GM19240 (cell line): ENCODE data around the gene OXCT1.
"Not testable (repeated sequence)": the region's sequence is repeated elsewhere in the genome, so short reads cannot be mapped to it uniquely, and the experiment has no call there.

Experiments used
- DNase-seq: peaks from one replicate; pipeline ENCODE4 v3.0.0; 2011; ENCODE audit warnings: low spot score; ENCODE audit not compliant: insufficient read length

OXCT1 gene

DNA sequence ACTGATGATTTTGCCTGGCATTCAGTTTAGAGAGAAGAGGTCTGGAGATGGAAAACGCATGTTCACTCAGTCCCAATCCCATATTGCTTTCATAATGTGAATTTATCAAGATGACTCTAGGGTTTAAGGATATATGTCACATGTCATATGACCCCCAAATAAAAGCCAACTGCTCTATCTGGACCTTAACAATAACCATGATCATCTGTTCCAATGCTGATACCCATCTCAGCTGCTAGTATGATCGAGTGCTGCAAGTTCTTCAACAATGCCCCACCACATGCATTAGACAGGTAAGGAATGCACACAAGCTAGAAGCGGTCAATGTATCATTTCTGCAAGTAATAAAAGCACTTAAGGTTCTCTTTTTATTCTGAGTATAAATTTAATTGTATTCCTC, 91.8 kb downstream of the OXCT1 start:
- DNase-seq = no peak

DNA sequence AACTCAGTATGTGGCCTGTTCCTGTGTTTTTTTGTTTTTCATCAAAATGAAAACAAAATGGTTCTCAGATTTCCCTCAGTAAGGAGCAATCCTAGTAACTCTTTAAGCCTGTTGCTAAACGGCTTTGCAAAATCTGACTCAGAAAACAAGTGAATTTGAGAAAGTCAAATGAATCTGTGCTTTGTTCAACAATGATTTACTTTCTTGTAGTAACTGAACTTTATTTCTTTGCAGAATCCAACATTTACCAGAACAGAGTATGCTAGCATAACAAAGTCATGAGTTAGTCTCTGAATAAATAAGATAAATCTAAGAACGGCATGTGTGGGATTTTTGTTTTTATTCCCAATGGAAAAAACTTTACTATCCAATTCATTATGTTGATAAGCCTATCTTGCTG, 93.8 kb downstream of the OXCT1 start:
- DNase-seq = no peak

DNA sequence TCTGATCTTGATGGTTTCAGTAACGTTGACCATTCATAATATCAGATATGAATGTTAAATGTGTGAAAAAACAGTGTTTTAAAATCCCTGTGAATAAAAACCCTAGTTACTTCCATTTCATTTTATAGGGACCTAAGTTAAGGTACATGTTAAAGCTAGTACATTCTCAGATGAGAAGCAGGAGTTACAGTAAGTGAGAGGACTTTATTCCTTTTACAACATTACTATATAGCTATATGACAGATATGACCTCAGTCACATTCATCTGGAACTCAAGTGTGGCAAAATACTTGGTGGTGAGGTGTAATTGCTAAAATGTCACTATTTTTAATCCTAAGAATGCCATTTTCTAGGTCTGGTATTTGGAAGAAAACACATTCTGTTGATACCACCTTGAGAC, 96.4 kb downstream of the OXCT1 start:
- no peak for DNase-seq

DNA sequence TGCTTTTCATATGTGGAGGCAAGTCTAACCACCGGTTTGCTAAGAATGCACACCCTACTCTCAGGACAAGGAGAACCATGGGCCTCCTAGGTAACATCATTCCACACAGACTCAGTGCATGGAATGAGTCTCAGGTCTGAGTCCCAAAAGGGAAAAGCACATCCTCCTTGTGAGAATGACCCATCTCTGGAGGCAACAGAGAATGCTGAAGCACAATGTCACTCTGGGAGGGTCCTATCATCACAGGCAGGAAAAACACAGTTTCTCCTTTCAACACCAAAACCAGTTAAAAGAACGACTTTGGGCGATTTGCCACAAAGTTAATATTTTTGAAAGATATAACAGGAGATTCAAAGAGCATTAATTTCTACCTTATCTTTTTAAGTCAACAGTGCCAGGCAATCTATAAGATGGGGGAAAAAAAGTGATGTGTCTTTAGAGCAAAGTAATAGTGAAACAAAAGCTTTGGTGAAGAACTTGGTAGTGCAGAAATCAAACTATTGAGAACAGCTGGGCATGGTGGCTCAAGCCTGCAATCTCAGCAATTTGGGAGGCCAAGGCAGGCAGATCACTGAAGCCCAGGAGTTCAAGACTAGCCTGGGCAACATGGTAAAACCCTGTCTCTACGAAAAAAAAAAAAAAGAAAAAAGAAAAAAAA, 97.3 kb downstream of the OXCT1 start:
- DNase-seq = no peak

DNA sequence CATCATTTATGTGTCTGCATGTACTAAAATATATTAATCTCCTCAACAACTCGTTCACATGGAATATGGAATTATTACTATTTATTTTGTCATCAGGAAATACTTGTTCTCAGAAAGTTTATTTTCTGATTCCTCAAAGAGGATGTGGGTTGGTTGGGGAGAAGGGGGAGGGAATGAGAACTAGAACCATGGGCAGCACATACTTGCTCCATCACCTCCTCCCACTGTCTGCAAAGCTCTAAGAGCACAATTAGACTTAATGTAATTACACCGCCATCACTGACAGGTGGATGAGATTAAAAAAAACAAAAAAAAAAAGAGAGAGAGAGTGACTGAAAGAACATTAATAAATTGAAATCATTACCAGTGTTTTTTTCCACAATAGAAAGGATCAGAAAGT, 98.2 kb downstream of the OXCT1 start:
- DNase-seq = no peak

DNA sequence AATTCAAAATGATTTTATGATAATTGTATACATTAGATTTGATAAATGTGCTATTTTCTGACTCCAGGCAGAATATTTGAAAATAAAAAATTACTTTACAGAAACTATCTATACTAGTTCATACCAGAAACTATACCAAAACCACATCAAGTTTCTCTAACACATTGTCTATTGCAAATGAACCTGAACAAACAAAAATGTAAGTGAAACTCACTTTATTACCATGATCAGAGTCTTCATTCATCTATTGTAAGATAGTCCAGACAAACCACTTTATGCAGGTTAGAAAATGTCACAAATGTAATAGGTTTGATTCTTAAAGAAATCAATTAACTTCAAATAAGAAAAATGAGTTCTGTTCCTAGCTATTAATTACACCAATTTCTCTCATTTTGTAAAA, 99.4 kb downstream of the OXCT1 start:
- DNase-seq = no peak

DNA sequence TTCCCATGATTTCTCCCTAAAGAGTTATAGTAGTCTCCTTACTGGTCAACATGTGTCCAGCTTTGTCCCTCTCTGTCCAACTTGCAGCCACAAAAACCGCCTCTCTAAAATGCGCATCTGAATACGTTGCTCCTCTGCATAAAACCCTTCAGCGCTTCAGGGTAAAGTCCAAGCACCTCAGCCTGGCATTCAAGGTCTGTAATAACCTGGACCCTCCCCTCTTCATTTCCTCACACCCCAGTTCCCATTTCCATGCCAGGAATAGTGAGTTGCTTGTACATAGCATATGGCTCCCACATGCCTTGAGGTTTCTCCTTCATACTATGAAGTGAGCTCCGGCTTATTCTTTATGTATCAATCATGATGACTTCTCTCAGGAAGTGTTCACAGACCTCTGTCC, 101.5 kb downstream of the OXCT1 start:
- no peak for DNase-seq

DNA sequence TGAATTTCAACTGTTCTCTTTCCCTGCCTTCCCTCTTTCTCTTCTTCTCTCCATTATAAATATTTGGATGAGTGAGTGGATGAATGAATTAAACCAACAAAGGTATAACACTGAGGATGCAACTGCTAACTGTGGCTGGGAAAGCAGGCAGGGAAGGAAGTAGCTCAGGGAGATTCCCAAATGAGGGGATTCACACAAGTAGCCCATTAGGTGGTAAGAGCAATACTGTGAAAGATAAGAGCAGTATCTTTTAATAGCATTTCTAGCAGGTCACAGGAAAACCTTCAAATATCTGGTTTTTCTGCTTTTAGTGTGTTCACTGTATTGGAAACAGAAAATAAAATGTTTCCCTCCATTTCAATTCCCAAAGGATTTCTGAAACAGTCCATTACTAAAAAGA, 105.6 kb downstream of the OXCT1 start:
- DNase-seq = no peak

DNA sequence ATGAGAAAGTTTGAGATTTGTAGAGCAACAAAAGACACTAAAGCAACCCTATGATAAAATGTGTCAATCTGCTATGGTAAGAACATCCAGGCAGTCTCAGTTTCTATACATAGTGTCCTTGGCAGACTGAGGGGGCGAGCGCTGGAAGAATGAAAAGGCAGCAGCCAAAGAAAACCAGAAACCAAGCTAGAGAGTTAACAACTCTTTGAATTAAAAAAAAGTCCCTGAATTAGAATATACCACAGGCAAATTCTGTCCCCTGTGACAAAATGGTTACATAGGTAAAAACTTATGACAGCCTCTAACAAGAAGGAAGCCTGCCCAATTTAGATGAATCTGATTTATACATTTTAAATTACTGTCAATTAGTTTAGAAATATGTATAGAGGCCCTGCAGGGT, 106.7 kb downstream of the OXCT1 start:
- DNase-seq = no peak

DNA sequence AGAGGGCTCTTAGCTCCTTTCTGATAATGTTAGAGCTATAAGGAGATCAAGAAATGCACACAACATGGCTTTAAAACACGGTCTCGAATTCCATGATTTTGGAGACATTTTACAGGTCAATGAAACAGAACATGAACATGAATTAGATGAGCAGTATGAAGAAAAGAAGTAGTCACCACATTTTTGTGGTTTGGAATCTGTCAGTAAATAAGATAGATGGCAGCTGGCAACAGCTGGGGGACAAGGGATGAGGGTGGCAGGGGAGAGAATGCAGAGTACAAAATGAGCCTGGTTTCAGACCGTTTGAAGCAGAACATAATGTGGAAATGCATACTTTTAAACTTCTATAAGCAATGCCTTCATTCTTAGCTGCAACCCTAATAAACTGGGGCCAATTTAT, 107.1 kb downstream of the OXCT1 start:
- DNase-seq = no peak

DNA sequence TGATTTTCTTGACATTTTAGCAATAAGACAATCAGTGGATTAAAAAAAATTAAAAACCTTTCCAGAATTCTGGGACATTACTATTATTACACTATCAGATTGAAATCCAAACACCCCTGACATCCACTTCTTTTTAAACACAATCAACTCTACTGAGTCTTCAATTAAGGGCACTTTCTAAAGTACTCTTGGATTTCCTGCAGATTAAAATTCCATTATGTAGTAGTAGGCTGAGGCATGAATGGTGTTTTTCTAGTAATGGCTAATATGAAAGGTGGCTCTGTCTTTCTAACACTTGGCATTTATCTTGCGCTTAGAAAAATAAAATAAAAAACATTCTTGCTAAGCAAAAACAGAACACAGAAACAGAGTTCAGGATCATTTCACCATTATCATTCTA, 107.8 kb downstream of the OXCT1 start:
- DNase-seq = no peak

DNA sequence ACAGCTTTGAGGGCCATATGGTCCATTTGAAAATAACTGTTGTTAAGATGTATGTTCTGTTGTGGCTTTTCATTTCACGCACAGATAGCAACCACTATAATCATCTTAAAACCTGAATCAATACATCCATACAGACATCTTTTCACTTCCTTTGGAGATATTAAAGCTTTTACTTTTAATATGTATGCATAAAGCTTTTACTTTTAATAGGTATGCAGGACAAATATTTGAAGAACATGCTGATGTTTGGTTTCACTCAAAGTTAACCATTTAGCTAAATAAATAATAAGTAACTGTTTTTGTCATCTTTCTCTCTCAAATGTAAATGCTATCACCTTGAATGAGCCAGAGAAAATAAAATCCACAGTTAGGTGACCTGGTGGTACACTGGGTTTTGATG, 108.6 kb downstream of the OXCT1 start:
- DNase-seq = no peak

DNA sequence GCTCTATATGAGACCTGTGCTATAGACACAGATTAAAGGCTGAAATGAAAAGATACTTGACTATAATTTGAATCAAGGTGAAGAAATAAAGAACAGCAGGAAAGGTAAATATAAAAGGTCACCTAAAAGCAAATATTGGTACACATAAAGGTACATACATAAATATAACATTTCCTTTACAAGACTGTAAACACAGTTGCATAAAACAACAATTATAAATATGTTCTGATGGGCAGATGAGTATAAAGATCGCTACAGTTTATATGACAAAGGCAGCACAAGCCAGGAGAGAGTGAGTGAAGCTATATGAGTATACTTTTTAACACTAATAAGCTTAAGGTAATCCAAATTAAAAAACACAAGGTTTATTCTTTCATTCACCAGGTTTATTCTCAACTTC, 114.5 kb downstream of the OXCT1 start:
- no peak for DNase-seq

DNA sequence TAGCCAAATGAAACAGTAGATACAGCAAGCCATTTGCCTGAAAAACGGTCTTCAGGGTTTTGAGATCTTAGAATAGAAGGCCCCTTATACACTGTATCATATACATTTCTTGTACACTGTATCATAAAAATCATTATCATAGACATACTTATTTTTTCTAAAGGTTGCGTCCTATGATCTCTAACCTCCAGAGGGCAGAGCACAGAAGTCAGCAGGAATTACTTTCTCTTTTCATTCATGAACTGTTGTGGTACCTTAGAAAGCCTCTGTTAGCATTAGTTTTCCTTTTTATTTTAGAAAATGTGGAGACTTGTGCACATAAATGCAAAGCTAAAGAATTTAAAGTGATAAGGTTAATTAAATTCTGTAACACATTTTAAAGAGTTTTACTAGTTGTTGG, 115.4 kb downstream of the OXCT1 start:
- DNase-seq = no peak

DNA sequence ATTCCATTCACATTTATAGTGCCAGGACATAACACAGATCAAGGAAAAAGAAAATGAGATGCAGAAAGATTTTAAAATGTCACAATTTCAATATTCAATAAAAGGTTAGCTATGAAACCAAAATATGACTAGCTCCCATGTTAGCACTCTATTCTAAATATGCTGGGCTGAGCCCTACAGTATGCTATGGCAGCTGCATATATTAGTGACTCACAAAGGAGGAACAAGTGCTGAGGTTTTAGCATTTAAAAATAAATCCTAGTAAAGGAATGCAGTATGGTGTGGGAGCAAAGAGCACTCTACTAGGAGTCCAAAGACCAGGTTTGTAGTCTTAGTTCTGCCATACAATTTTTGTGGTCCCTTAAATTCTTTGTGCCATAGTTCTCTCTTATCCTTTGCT, 118.4 kb downstream of the OXCT1 start:
- no peak for DNase-seq

DNA sequence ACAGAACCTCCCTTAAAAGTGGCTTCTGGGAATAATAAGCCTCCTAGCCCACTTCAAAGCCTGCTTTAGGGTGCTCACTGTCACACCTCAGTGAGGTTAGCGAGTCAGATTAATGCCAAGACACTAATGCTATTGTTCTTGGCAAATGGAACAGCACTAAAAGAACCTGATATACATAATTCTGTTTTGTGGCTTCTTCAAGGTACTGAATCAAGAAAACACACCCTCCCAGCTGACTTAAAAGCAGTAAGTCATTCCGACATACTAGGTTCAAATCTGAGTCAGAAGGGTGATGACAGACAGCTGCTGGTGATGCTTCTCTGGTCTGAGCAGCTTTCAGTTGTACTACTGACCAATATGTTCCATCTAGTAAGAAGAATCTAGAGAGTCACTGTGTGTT, 121.6 kb downstream of the OXCT1 start:
- DNase-seq = peak; percentile 28

DNA sequence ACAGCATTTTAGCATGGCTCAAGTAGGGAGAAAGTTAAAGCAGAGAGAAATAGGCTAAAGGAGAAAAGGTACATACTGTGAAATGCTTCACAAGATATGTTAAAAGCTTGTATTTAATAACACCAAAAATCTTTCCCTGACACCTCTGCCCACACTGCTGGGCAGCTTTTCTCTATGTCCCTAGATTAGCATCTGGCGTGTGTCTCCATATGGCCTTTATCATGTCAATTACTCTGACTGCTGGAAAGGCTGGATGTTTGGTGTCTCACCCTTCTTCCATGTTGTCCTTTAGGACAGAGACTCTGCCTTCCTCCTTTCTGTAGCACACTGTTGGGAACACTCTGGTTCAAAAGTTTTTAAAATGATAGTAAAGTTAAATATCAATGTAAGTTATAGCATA, 122.5 kb downstream of the OXCT1 start:
- no peak for DNase-seq

DNA sequence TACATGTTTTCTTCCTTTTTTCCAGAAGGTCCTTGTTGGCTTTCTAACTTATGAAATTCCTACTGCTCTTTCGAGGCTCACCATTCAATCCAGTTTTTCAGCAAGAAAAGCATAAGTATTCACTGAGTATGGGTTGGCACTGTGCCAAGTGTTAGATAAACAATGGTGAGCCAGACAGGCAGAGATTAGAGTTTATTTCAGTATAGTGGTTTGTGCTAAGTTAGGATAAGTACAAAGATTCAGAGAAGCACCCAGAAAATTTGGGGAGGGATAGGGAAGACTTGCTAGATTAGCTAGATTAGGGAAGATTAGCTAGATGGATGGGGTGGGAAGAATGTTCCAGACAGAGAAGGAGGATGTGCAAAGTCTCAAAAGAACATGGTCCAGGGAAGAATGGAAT, 122.9 kb downstream of the OXCT1 start:
- no peak for DNase-seq

DNA sequence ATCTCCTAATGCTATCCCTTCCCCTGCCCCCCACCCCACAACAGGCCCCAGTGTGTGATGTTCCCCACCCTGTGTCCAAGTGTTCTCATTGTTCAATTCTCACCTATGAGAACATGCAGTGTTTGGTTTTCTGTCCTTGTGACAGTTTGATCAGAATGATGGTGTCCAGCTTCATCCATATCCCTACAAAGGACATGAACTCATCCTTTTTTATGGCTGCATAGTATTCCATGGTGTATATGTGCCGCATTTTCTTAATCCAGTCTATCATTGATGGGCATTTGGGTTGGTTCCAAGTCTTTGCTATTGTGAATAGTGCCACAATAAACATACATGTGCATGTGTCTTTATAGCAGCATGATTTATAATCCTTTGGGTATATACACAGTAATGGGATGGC, 127.6 kb downstream of the OXCT1 start:
- DNase-seq = not testable (repeated sequence)

DNA sequence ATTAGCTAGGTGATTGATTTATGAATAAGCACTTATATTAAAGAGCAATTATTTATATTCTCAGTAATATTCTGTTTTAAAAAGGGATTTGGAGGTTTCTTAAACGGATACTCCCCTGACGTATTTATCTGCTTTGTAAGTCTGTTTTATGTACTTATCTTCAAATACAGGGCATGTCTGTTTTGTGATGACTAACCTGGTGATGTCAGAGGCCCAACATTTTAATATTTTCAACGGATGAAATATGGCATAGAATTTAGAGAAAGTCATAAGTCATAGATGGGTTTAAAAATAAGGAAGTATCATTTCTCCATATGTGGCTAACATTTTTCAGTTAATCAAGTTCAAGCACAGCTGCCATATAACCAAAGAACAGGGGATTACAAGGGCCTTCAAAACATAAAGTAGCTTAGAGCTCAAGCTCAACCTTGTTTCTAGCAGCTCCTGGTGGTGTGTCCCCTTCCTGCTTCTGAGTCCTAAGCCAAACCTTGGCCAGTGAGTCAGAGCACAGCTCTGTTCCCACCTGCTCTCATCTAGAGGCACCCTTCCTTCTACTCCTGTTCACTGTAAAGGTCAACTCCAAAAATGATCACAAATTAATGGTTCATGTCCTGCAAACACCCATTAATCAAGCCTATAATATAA, 131.4 kb downstream of the OXCT1 start:
- DNase-seq = no peak

DNA sequence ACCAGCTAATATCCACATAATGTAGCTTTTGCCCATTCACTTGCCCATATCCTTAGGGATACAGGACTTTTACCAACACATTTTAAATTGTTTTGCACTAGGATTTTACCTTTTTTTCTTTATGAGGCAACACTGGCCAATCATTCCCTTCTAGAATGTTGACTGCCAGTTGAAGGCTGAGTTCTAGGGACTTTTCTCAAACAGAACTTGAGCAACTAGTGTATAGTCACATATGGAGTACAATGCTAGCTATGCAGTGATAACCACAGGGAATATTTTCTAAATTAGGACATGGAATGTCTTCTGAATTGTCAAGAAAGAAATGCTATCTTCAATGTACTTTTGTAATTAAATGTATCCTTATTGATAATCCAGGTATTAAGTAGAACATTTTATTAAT, 133.6 kb downstream of the OXCT1 start:
- DNase-seq = no peak

DNA sequence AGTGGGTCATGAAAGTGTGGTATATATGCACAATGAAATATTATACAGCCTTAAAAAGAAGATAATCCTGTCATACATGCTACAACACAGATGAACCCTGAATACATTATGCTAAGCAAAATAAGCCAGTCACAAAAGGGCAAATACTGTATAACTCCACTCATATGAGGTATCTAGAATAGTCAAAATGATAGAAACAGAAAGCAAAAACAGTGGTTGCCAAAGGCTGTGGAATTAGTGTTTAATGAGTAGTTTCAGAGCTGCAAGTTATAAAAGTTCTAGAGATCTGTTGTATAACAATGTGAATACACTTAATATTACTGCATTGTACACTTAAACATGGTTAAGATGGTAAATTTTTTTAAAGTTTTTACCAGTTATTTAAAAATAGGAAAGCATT, 135.0 kb downstream of the OXCT1 start:
- no peak for DNase-seq

DNA sequence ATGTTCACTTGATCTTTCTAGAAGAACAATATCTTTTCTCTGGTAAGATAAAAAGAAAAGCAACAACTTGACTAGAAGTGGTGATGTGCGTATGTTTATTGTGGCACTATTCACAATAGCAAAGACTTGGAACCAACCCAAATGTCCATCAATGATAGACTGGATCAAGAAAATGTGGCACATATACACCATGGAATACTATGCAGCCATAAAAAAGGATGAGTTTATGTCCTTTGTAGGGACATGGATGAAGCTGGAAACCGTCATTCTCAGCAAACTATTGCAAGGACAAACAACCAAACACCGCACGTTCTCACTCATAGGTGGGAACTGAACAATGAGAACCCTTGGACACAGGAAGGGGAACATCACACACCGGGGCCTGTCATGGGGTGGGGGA, 140.8 kb downstream of the OXCT1 start:
- DNase-seq = not testable (repeated sequence)

DNA sequence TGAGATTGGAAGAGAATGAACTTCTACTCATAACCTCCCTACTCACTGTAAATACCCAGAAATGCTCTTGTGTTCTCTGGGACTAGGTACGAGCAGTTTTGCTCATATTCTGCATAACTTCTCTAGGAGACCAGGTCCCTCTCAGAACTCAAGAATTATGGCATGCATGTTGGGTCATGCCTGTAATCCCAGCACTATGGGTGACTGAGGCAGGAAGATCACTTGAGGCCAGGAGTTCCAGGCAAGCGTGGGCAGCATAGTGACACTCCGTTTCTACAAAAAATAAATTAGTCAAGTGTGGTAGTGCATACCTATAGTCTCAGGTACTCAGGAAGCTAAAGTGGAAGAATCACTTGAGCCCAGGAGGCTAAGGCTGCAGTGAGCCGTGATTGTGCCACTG, 141.9 kb downstream of the OXCT1 start:
- DNase-seq = no peak
